PFSK-1 (cell line): ENCODE data around the gene ITGA6.

Source experiments
- FOXP2 ChIP-seq: optimal IDR thresholded peaks from 2 replicates; pipeline ENCODE3; 2011; ENCODE audit warnings: borderline replicate concordance, control low read depth, inconsistent platforms; ENCODE audit not compliant: insufficient read depth; ENCODE audit errors: extremely low read length, extremely low read depth
- POLR2AphosphoS5 ChIP-seq: IDR thresholded peaks from 2 replicates; pipeline ENCODE4 v1.6.1; 2012; ENCODE audit warnings: low read depth, mild to moderate bottlenecking, control low read depth, low read length, moderate library complexity
- REST ChIP-seq, 2 experiments: IDR thresholded peaks; 2 replicates each; pipeline versions ENCODE4 v1.6.1 to v1.8.0; 2011 to 2012; ENCODE audit warnings: low read depth in 2 of 2, low read length in 2 of 2, control low read depth in 1 of 2, inconsistent platforms in 1 of 2, mild to moderate bottlenecking in 1 of 2, moderate library complexity in 1 of 2; ENCODE audit not compliant: insufficient read depth in 1 of 2
- SIN3A ChIP-seq: IDR thresholded peaks from 2 replicates; pipeline ENCODE4 v1.6.1; 2012; ENCODE audit warnings: mild to moderate bottlenecking, low read length, moderate library complexity, borderline replicate concordance; ENCODE audit not compliant: insufficient read depth
- TAF1 ChIP-seq: IDR thresholded peaks from 2 replicates; pipeline ENCODE4 v1.6.1; 2012; ENCODE audit warnings: low read length, control low read depth, borderline replicate concordance; ENCODE audit not compliant: insufficient read depth

The ITGA6 gene

GRCh38 chr2:172454404-172455120, 27.2 kb downstream of the ITGA6 start:
- TF ChIP-seq POLR2AphosphoS5 = no peak
- TF ChIP-seq REST (IDR thresholded peaks at IDR 0.05; ENCODE audit: insufficient read depth in 1 of 2, low read depth in 2 of 2, low read length in 2 of 2) = no peak
- no peak for TF ChIP-seq SIN3A
- TF ChIP-seq TAF1 = no peak
- TF ChIP-seq FOXP2 = no peak

GRCh38 chr2:172455121-172455515, 27.7 kb downstream of the ITGA6 start:
- no peak for TF ChIP-seq SIN3A
- TF ChIP-seq REST (IDR thresholded peaks at IDR 0.05; ENCODE audit: insufficient read depth in 1 of 2, low read depth in 2 of 2, low read length in 2 of 2) = no peak

GRCh38 chr2:172456002-172456401, 28.6 kb downstream of the ITGA6 start:
- TF ChIP-seq POLR2AphosphoS5 = no peak
- TF ChIP-seq SIN3A = no peak
- no peak for TF ChIP-seq REST (IDR thresholded peaks at IDR 0.05; ENCODE audit: insufficient read depth in 1 of 2, low read depth in 2 of 2, low read length in 2 of 2)
- TF ChIP-seq TAF1 = no peak
- no peak for TF ChIP-seq FOXP2

GRCh38 chr2:172457536-172457935, 30.1 kb downstream of the ITGA6 start:
- TF ChIP-seq FOXP2 (no peak), REST (IDR thresholded peaks at IDR 0.05; ENCODE audit: insufficient read depth in 1 of 2, low read depth in 2 of 2, low read length in 2 of 2) (no peak), SIN3A (no peak), POLR2AphosphoS5 (no peak), TAF1 (no peak)
